Keratinocyte (primary cell): ENCODE measurements around the gene PPP1R7.

Experiments used
- CTCF ChIP-seq, 3 experiments: IDR thresholded peaks in 1 of 3; conservative IDR thresholded peaks in 1 of 3; optimal IDR thresholded peaks in 1 of 3; 2 replicates in 2 of 3; 3 replicates in 1 of 3; pipeline versions ENCODE3 to v1.5.1; 2011; ENCODE audit warnings: low read length in 3 of 3, mild to moderate bottlenecking in 3 of 3, moderate library complexity in 2 of 3, control low read depth in 1 of 3, inconsistent platforms in 1 of 3; ENCODE audit not compliant: insufficient read depth in 2 of 3; ENCODE audit errors: extremely low read depth in 1 of 3
- EZH2 ChIP-seq: IDR thresholded peaks from one replicate; pipeline ENCODE4 v1.6.1; 2012; ENCODE audit warnings: inconsistent platforms, mild to moderate bottlenecking, low read length, moderate library complexity

GRCh38 chr2:241163601-241164118 lies 13.4 kb downstream of the PPP1R7 start:
- TF ChIP-seq CTCF (optimal IDR thresholded peaks at IDR 0.05 in 1 of 3, IDR thresholded peaks at IDR 0.05 in 1 of 3, conservative IDR thresholded peaks at IDR 0.05 in 1 of 3; ENCODE audit: extremely low read depth in 1 of 3, insufficient read depth in 2 of 3, low read length in 3 of 3) (no peak), EZH2 (no peak)
